Fibroblast of lung (primary cell): ENCODE results near the gene DTX3.

ENCODE experiments used
- CTCF ChIP-seq, 2 donors: IDR thresholded peaks in 1 of 2; conservative IDR thresholded peaks in 1 of 2; 1 replicate in 1 of 2; 2 replicates in 1 of 2; pipeline ENCODE4 v1.5.1; 2011 to 2012; ENCODE audit warnings: low read length in 2 of 2, control low read depth in 1 of 2, inconsistent platforms in 1 of 2, low read depth in 1 of 2, mild to moderate bottlenecking in 1 of 2
- EZH2 ChIP-seq: IDR thresholded peaks from 2 replicates; pipeline ENCODE4 v1.5.1; 2012; ENCODE audit warnings: low read length, control low read depth, mild to moderate bottlenecking; ENCODE audit errors: missing control alignments

GRCh38 chr12:57609781-57610553 is 5.3 kb downstream of the DTX3 start:
- TF ChIP-seq CTCF (conservative IDR thresholded peaks at IDR 0.05 in 1 of 2, IDR thresholded peaks at IDR 0.05 in 1 of 2; ENCODE audit: low read depth in 1 of 2, low read length in 2 of 2) (no peak), EZH2 (no peak)
